HL-60 (cell line): ENCODE results near the gene ODR4.
"Not testable (repeated sequence)": the region's sequence is repeated elsewhere in the genome, so short reads cannot be mapped to it uniquely, and the experiment has no call there.

Experiments
- CTCF ChIP-seq: IDR thresholded peaks from one replicate; pipeline ENCODE4 v1.5.1; 2011; ENCODE audit warnings: low read length, control low read depth, inconsistent platforms; ENCODE audit not compliant: insufficient read depth
- GABPA ChIP-seq: IDR thresholded peaks from 2 replicates; pipeline ENCODE4 v1.6.1; 2012; ENCODE audit warnings: low read depth

DNA sequence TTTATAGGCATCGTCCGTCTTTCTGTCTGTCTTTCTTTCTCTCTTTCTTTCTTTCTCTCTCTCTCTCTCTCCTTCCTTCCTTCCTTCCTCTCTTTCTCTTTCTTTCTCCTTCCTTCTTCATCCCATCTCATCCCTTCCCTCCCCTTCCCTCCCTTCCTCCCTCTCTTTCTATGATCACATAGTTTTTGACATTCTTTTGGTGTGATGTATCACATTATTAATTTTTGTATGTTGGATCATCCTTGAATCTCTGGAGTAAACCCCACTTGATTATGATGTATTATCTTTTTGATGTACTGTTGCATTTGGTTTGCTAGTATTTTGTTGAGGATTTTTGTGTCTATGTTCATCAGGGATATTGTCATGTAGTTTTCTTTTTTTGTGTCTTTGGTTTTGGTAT, 25.8 kb downstream of the ODR4 start:
- TF ChIP-seq CTCF, GABPA: not testable (repeated sequence)
